Upper lobe of right lung (tissue), 1 donor: ENCODE data around the gene TOP3A. TPM values are rescaled to one million over a fixed set of nuclear protein-coding genes. Genes with fewer than 3 reads are reported as not detected.

ENCODE experiments used
- ATAC-seq: fragments of 200-7000 bp; cut with Tn5 transposase; one replicate; pipeline ENCODE4 v1.9.1; 2020; ENCODE audit warnings: mild to moderate bottlenecking, moderate library complexity
- DNase-seq: peaks from one replicate; pipeline ENCODE4 v3.0.0-alpha.2; 2020
- H3K27ac ChIP-seq: fragments of 200-600 bp; one replicate; pipeline ENCODE4 v1.8.0; 2022
- H3K27me3 ChIP-seq: fragments of 200-600 bp; one replicate; pipeline ENCODE4 v1.8.0; 2022; ENCODE audit warnings: mild to moderate bottlenecking
- H3K36me3 ChIP-seq: fragments of 200-600 bp; one replicate; pipeline ENCODE4 v1.8.0; 2022
- H3K4me1 ChIP-seq: fragments of 200-600 bp; one replicate; pipeline ENCODE4 v1.8.0; 2022
- H3K4me3 ChIP-seq: fragments of 200-600 bp; one replicate; pipeline ENCODE4 v1.8.0; 2022; ENCODE audit warnings: mild to moderate bottlenecking
- H3K9me3 ChIP-seq: fragments of 200-600 bp; one replicate; pipeline ENCODE4 v1.8.0; 2022
- CTCF ChIP-seq: fragments of 200-600 bp; IDR thresholded peaks from one replicate; pipeline ENCODE4 v1.8.0; 2022; ENCODE audit warnings: antibody characterized with exemption
- intact Hi-C: fragments of 100-400 bp; cut with DNase I; formaldehyde crosslinking; loops from one replicate; pipeline ENCODE4 v1.11.0; 2022
- total RNA-seq: library from RNA; stranded (reverse); fragmentation: NEBNext Ultra II Directional; extraction: Animal tissue kit (Norgen Biotek cat#: 25700); gene quantifications from one replicate; pipeline ENCODE4 v1.2.1, GENCODE V29; 2021
- donor health status: DM: no; HTN: yes; CAD: no; lungs with severe emphysema.

The TOP3A gene
- total RNA-seq, 1 donor from 2014 or later: 29.5 TPM

- no peaks in the 10 kb centered on the region for H3K4me1 ChIP-seq
- H3K36me3 ChIP-seq: peaks cover 15% of the 10 kb centered on the region
- ATAC-seq (no peak), DNase-seq (no peak)
- no peak overlapping the region for H3K27ac ChIP-seq
- no peak for TF ChIP-seq CTCF
- no peaks in the 10 kb centered on the region for H3K9me3 ChIP-seq
- H3K27me3 ChIP-seq: no peaks in the 10 kb centered on the region
- no peak overlapping the region for H3K4me3 ChIP-seq
- intact Hi-C loops: no loop called here
These were observed 80.8 kb downstream of the TOP3A start for GRCh38 chr17:18233803-18234518.

GRCh38 chr17:18231164-18231563 is 83.6 kb downstream of the TOP3A start:
- DNase-seq (no peak), ATAC-seq (no peak)
- Histone ChIP-seq H3K27ac (no peak overlapping the region), H3K4me1 (peaks cover 6% of the 10 kb centered on the region), H3K4me3 (no peak overlapping the region), H3K9me3 (no peaks in the 10 kb centered on the region), H3K36me3 (peaks cover 6% of the 10 kb centered on the region), H3K27me3 (no peaks in the 10 kb centered on the region)
- intact Hi-C loops: no loop called here
- TF ChIP-seq CTCF: no peak

GRCh38 chr17:18230288-18231141 is 84.3 kb downstream of the TOP3A start:
- Histone ChIP-seq H3K36me3 (peaks cover 6% of the 10 kb centered on the region), H3K4me3 (no peak overlapping the region), H3K27me3 (no peaks in the 10 kb centered on the region)

GRCh38 chr17:18229771-18230170 is 85.0 kb downstream of the TOP3A start:
- Histone ChIP-seq H3K4me1 (peaks cover 11% of the 10 kb centered on the region), H3K27ac (no peak overlapping the region), H3K4me3 (no peak overlapping the region), H3K9me3 (no peaks in the 10 kb centered on the region), H3K27me3 (no peaks in the 10 kb centered on the region), H3K36me3 (peaks cover 6% of the 10 kb centered on the region)
- intact Hi-C loops: no loop called here
- ATAC-seq: no peak
- DNase-seq: no peak
- no peak for TF ChIP-seq CTCF

More at GRCh38 chr17:18230288-18231141, 84.3 kb downstream of the TOP3A start:
- ATAC-seq (no peak), DNase-seq (no peak)
- Histone ChIP-seq H3K4me1 (peaks cover 7% of the 10 kb centered on the region), H3K27ac (no peak overlapping the region), H3K9me3 (no peaks in the 10 kb centered on the region)
- no peak for TF ChIP-seq CTCF
- intact Hi-C loops: no loop called here

GRCh38 chr17:18229254-18229653 is 85.5 kb downstream of the TOP3A start:
- TF ChIP-seq CTCF: no peak
- DNase-seq: no peak
- ATAC-seq: no peak
- no peak overlapping the region for H3K27ac ChIP-seq
- no peak overlapping the region for H3K4me3 ChIP-seq
- H3K4me1 ChIP-seq: peaks cover 12% of the 10 kb centered on the region
- H3K9me3 ChIP-seq: no peaks in the 10 kb centered on the region
- intact Hi-C loops: no loop called here
- no peaks in the 10 kb centered on the region for H3K27me3 ChIP-seq
- H3K36me3 ChIP-seq: peaks cover 6% of the 10 kb centered on the region
